Measurements from ENCODE around the gene PAK1.
"Not testable (repeated sequence)": the region's sequence is repeated elsewhere in the genome, so short reads cannot be mapped to it uniquely, and the experiment has no call there.

Gene PAK1

DNA sequence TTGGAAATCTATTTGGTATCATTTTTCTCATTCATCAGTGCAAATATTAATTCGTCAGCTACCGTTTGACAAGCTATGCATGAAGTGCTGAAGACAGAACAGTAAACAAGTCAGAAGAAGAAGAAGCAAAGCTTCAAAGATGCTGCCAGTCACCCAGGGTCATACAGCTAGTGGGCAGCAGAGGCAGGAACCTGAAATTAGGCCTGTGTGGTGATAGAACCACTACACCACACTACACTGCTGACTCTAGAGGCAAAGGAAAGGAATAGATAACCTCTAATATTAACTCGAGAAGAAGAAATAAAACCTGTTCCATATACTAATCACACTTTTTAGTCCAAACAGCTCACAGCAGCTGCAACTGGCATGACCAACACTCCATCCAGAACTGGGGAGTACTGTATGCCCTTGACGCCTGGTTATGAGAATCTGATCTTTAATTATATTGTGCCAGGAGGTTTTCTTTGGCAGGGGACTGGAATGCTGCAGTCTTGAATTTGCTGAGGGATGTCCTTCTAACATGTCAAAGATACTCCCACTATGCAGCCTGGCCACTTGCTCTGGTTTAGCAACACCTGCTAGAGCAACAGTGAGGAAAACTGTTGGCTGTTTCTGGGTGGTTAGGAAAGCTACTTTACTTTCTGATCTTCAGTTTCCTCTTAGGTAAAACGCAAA, 73.0 kb downstream of the PAK1 start:
- no peak for DNase-seq

DNA sequence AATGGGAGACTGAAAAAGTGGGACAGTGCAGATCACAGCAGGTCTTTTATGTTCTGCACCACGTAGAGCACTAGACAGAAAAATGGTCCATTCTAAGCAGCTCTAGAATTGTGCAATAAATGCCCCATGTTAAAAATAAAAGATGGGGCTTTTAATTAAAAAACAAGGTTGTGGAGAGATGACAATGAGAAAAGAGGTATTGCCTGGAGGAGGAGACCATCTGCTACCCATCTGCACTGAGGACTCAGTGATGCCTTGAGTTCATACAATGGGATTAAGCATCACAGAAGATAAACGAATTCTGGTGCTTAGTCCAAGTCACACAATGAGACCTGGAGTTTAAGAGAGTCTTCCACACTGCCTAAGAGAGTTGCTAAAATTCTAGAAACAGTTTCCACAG, 73.6 kb downstream of the PAK1 start:
- DNase-seq: no peak

DNA sequence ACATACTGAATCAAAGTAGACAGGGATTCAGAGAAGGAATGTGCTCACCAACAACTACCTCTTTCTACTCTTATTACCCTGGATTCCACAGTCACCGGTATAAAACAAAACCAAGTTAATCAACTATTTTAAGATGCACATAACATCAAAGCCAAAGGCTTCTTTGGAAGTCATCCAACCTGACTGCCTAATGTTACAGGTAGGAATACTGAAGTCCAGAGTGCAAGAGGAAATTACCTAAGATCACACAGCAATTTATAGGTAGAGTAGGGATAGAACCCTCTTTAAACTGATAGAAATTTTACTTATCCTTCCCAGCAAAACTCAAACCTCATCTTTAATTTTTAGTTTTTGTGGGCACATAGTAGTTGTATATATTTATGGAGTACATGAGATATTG, 76.3 kb downstream of the PAK1 start:
- no peak for DNase-seq

DNA sequence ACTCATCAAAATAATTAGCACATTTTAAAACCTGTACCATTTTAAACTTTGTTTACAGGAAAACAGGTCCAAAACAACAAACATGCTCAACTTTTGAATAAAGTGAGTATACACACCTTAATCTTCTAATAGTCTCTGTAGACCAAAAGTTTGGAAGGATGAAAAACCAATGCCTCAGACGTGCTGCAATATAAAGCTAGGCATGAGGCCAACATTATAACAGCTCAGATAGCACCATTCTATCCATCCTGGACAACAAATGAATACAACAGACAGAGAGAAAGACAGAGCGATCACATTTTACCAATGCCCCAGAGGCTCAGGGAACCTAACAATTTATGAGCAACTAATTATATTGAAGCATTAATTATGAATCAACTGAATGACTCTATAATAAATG, 77.0 kb downstream of the PAK1 start:
- no peak for DNase-seq

DNA sequence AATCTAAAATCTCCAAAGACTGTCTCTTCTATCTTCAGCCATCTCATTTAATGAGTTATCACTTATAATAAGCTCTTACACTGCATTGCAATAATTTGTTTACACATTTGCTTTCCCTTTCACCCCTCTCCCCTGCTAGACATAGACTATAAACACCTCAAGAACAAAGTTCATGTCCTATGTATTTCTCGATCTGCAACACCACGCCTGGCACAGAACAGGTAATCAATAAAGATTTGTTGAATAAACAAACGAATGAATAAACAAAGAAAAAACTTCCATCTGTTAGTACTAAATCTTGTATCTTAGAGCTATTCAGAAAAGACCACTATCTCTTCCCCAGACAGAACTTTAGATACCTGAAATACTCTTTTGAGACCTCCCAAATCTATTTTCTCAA, 77.6 kb downstream of the PAK1 start:
- no peak for DNase-seq

DNA sequence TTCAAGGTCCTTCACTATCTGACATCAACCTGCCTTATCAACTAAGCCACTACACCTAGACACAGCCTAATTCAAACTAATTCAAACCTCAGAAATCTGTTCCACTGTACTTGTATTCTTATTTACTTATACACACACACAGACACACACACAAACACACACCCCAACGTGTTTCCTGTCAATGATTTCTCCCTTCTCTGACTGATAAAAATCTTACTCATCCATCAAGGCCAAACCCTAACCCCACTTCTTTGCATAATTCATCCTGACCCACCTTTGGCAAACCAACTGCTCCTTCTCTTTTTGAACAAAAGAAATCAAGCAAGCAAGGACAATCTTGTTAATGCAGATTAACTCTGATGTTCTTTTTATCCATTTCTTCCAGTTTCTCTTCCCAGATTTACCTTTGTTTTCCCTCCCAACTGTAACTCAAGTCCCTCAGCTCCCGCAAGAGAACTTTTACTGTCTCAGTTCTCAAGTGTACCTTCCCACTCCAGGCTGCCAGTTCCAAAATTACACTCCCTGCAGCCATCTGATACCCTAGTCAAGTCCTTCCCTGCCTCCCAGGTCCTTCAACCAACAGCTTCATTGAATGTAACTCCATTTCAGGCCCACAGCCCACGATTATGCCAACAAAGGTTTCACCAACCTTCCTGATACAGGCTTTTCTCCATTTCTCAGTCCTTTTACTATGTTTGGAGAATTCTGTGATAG, 78.3 kb downstream of the PAK1 start:
- no peak for DNase-seq

DNA sequence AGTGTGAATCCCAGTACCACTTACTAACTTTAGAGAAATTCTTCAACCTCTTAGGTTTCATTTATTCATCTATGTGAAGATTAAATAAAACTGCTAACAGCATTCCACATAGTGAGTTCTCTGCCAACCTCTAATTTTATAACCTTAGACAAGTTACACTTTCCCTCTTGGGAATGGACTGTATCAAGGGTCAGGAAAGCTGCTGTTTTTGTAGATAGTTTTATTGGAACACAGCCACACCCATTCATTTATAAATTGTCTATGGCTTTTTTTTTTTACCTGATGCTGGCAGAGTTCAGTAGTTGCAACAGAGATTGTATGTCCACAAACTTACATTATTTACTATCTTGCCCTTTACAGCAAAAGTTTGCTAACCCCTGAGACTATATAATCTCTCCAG, 81.1 kb downstream of the PAK1 start:
- DNase-seq: no peak

DNA sequence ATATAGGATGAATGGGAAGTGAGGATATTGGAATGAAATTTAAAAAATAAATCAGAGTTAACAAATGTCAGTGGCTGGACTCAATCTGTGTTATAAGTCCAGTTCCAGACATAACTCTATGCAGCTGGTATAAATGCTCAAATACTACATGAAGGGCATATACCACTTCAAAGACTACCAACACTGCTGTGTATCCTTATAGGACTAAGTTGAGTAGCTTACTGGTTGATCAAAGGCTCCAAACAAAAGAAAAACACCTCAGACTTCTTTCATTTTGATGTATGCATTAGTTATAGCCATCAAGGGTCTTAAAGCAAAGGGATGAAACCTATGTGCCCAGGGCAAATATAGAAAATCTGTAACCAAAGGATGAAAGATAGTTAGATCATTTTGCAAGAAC, 86.2 kb downstream of the PAK1 start:
- DNase-seq: no peak

DNA sequence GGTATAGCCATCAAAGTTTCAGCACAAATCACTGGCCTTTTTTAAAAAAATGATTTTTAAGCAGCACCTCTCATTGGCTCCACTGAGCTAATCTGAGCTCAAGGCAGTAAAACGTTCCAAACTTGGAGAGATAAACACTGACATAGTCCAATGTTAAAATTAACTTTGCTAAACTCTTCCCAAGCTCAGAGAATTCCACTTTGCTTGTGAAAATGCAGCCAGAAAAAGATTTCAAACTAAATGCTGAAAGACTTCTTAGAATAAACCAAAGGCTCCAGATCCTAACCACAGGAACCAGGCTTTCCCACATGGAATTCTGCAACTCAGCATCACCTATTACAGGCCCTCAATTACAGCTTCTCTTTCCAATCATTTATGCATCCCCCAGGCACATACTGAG, 87.7 kb downstream of the PAK1 start:
- no peak for DNase-seq

DNA sequence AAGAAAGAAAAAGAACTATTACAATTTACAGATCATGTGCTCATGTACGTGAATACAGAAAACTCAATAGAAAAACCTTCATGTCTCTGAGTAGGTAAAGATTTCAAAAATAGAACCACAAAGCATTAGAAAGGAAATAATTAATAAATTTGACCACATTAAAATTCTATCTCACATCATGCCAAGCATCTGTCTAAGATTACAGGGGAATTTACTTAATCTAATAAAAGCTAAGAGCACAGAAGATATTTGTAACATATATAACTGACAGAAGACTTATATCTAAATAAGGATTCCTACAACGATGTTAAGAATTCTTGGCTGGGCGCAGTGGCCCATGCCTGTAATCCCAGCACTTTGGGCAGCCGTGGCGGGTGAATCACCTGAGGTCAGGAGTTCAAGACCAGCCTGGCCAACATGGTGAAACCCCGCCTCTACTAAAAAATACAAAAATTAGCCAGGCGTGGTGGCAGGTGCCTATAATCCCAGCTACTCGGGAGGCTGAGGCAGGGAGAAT, 88.6 kb downstream of the PAK1 start:
- not testable (repeated sequence) for DNase-seq

DNA sequence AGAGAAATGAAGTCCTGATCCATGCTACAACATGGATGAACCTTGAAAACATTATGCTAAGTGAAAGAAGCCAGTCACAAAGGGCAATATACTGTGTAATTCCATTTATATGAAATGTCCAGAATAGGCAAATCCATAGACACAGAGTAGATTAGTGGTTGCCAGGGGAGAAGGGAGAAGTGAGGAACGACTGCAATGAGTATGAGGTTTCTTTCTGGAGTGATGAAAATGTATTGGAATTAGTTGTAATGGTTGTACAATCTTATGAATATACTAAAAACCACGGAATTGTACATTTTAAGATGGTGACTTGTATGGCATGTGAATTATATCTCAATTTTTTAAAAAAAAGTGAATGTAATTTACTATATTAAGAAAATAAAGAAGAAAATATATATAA, 89.3 kb downstream of the PAK1 start:
- DNase-seq: no peak

DNA sequence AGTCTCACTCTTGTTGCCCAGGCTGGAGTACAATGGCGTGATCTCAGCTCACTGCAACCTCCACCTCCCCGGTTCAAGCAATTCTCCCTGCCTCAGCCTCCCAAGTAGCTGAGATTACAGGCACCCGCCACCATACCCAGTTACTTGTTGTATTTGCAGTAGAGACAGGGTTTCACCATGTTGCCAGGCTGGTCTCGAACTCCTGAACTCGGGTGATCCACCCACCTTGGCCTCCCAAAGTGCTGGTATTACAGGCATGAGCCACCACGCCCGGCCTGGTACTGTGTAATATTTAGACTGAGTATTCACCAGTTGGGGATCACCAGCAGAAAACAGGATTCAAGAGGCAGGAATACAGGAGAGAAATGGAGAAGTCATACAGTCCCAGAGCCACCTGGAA, 90.5 kb downstream of the PAK1 start:
- not testable (repeated sequence) for DNase-seq

DNA sequence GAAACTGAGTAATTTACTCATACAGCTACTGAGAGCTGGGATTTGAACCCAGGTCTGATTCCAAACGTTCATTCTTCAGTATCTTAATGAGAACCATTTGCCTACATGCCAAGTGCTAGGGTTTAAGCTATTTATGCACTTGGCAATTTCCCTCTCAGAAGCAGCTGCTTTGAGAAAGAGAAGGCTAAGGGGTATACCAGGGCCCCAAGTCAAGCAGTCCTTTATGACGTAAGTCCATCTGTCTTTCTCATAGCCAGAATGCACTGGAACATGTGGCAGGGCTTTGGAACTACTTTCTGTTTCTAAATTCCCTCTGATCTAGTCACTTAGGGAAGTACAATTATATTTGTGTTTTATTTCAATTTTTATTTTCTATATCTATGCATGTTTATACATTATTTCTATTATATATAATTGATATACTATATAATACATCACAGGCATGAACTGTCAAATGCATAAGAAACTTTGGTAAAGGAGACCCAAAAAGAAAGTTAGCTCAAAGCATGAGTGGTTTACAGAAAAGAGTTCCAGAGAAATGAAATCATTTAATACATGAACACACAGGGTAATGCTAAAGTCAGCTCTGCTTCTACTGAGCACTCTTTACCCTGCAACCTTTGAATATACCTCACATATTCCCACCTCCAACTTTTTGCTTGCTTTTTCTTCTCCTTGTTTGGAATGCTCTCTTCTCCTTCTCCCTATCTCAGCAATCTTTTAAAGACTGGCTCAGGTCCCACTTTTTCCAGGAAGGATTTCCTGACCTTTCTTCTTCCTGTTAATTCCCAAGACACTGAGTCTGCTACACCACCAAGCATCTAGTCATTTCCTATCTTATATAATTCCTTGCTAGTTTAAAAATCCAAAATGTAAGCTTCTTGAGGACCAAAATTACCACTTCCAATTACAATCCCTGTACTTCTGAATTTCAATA, 91.9 kb downstream of the PAK1 start:
- DNase-seq: no peak

DNA sequence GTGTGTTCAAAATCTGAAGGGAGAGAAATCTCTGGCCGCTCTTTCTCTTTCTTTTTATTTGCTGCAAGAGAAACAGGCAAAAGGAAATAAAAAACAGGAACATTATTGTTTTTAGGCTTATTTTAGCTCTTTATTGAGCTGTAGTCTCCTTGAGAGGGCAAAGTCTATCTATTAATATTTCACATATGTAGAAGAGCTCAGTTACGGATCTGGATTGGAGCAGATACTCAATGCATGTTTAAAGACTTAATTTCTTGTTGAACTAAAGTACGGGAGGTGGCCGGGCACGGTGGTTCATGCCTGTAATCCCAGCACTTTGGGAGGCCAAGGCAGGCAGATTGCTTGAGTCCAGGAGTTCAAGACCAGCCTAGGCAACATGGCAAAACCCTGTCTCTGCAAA, 94.0 kb downstream of the PAK1 start:
- DNase-seq: no peak

DNA sequence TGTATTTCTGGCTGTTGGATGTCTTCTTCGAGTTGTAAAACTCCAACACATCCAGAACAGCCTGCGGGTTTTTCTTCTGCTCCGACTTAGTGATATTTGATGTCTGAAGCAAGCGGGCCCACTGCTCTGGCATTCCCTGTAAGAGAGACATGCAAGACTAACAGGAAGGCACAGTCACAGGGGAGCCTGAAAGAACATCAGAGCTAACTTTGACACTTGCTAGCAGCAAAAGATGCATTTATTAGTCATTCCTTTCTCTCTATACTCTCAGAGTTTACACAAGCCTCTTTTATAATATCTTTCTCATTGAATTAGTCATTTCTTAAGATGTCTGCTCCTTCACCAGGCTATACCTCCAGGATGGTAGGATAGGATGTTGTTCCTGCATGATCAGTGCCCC, 94.6 kb downstream of the PAK1 start:
- no peak for DNase-seq

DNA sequence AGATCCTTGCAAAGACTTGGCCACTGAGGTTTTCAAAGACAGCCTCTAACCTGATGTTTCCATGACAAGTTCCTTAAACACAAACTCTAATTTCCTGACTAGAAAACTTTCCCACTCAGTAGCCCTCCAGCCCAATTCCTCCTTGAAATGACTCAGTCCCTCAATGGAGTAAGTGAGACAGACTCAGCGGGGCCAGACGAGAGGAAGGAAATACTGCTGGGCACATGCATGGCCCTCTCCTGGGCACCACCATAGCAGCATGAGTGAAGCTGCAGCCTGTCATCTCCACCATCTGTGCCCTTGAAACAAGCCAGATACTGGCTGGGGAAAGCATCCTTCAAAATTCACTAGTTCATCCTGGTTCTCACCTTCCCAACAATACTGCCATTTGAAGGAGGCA, 96.2 kb downstream of the PAK1 start:
- DNase-seq: no peak

DNA sequence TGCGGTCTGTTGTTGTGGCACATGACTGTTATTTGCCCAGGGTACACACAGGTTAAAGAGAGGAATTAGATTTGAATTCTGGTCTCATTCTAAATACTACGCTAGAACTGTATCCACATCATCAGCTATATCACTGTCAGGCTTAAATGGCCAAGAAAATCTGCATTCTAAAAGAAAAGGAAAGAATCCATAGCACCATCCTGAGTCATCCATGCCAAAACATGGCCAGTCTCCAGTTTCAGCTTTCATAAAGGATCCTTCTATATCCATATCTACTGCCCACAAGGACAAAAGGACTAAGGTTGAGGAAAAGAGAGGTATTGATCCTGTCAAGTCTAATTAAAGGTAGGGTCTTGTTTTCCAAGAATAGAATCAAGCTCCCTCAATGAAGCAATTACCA, 98.8 kb downstream of the PAK1 start:
- DNase-seq: no peak

DNA sequence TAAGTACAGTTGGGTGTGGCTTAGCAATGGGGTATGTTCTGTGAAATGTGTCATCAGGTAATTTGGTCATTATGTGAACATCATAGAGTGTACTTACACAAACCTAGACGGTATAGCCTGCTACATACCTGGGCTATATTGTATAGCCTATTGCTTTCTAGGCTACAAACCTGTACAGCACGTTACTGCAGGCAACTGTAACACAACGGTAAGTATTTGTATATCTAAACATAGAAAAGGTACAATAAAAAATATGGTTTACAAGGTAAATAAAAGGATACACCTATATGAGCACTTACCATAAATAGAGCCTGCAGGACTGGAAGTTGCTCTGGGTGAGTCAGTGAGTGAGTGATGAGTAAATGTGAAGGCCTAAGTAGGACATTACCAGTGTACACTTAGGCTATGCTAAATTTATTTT, 99.3 kb downstream of the PAK1 start:
- no peak for DNase-seq

DNA sequence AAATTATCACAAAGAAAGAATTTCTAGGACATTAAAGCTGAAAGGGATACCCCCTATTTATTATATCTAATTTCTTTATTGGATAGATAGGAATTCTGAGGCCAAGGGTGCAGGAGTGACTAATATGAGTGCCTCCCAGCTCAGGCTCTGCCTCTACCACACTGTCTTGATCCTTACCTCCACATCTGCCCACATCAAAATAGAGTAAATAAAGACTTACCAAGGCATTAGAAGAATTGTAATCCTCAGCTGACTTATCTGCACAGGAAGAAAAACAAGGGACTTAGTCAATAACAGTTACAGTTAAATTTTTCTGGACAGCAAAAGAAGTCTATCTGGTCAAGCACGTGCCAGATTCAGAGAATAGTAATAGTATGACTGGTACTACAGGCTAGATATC, 99.8 kb downstream of the PAK1 start:
- DNase-seq: no peak

DNA sequence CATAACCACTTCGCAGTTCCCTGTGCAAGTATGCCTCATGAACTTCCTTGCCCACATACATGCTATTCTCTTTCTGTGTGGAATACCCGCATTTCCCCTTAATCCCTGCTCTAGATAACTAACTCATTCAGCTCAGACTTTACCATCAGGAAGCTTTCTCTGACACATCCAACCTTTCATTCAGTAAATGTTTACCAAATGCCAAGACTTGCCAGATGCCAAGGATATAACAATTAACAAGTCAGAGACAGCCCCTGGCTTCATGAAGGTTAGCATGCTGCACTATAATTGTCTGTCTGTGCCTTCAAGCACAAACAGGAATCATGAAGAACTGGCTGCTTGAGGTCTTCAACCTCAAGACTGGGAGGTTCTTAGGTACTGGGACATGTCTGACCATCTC, 101.2 kb downstream of the PAK1 start:
- DNase-seq: no peak

DNA sequence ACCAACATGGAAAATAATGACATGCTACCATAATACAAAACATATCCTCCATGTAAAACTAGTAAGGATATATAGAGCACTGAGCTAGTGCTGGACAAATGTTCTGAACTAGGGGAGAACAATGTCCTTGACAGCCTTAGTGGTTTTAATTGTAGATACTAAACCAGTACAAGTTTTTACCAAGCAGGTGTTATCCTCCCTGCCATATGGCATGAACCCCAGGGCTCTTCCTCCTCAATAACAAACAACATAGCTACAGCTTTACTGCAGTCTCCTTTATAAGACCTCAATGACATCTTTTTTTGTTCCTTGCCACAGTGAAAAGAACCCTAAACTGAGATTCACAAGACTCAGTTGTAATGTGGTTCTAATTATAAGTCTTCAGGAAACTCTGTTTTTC, 102.2 kb downstream of the PAK1 start:
- DNase-seq: no peak

DNA sequence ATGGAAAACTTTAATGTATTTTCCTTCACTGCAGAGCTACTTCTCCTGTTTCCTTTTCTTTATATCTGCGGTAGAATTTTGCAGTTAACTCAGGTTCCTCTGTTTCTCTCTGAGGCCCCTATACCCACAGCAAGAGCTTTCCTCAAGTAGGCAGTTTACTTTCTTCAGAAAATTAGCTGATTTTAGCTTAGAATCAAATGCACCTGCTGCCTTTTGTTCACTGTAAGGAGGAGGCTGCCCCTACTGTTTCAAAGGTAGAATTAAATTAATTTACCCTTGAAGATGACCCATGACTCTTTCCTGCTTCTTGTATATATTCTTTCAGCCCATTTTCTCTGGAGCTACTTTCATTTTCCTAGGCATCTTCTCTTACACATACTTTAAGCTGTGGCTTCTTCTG, 103.7 kb downstream of the PAK1 start:
- DNase-seq: no peak

DNA sequence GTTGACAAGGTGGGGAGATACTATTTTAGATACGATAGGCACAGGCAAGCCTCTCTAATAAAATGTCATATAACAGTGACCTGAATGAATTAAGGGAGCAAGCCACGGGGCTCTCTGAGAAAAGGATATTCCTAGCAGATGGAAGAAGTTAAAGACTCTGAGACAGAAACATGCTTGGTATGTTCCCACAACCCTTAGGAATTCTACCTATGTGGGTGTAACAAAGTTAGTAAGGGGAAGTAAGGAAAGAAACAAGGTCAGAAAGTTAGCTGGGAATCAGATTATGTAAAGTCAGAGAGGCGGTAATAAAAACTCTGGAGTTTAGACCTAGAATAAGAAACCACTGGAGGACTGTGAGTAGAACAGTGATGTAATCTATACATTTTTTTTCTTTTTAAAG, 112.7 kb downstream of the PAK1 start:
- no peak for DNase-seq

DNA sequence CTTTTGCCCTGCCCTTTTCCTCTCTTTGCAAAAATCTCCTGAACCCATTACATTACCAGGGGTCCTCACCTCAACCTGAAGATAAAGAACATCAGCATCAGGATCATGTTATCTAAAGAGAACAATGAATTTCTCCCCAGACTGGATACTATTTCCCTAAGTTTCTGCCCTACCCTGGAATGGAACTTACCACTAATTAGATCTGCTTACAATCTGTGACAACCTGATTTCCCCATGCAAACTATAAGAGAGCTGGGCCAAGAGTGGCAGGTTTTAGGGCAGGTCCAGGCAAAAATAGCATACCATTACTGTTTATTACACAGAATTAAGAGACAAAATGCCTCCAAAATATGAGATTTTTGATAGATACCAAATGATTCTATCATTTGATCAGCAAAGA, 114.4 kb downstream of the PAK1 start:
- no peak for DNase-seq

Data from GOT3 (cell line).